ENCODE data around the gene SMARCA2.

Gene SMARCA2

DNA sequence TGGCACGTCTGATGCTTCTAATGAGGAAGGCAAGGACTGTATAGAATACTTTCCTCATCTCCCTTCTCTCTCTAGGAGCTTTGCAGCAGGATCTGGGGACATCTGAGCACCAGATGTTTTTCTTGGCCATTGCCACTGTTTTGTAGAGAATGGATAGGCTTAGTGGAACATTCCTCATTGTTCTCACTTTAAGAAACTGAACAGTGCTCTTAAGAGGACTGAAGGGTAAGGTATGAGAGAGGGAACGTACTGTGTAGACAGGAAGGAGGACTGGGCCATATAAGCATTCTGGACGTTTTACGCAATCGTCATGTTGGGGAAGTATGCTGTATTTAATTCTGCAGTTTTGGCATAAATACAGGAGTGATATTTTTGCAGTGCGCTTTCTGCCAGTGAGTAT, 70.6 kb downstream of the SMARCA2 start:
- no peak overlapping the region for H3K4me3 ChIP-seq (ENCODE audit: low read length)
- TF ChIP-seq, protein P1, sequence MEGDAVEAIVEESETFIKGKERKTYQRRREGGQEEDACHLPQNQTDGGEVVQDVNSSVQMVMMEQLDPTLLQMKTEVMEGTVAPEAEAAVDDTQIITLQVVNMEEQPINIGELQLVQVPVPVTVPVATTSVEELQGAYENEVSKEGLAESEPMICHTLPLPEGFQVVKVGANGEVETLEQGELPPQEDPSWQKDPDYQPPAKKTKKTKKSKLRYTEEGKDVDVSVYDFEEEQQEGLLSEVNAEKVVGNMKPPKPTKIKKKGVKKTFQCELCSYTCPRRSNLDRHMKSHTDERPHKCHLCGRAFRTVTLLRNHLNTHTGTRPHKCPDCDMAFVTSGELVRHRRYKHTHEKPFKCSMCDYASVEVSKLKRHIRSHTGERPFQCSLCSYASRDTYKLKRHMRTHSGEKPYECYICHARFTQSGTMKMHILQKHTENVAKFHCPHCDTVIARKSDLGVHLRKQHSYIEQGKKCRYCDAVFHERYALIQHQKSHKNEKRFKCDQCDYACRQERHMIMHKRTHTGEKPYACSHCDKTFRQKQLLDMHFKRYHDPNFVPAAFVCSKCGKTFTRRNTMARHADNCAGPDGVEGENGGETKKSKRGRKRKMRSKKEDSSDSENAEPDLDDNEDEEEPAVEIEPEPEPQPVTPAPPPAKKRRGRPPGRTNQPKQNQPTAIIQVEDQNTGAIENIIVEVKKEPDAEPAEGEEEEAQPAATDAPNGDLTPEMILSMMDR (IDR thresholded peaks at IDR 0.05; ENCODE audit: insufficient read depth, low read depth, low read length, missing control alignments), result no peak
- DNase-seq (ENCODE audit: low read depth), result no peak

DNA sequence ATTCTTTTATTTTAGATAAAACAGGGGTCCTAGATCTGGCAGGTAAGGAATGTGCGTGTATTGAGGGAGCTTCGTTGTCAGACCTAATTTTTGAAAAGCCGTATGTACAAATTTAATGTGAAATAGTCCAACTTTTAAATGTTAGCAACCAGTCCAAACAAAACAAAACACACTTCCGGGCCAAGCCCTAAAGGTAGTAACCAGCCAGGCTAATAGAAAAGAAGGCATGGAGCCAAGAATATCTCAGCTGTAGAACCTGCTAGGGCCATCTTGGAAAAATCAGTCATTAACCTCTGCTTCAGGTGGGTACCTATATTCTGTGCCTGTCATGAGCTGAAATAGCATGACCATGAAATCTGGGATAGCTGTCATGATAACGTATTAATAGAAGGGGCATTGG, 71.0 kb downstream of the SMARCA2 start:
- no peak overlapping the region for H3K4me3 ChIP-seq (ENCODE audit: low read length)
- peak; percentile 2 for DNase-seq (ENCODE audit: low read depth)
- TF ChIP-seq, protein P1 (IDR thresholded peaks at IDR 0.05; ENCODE audit: insufficient read depth, low read depth, low read length, missing control alignments), result no peak

DNA sequence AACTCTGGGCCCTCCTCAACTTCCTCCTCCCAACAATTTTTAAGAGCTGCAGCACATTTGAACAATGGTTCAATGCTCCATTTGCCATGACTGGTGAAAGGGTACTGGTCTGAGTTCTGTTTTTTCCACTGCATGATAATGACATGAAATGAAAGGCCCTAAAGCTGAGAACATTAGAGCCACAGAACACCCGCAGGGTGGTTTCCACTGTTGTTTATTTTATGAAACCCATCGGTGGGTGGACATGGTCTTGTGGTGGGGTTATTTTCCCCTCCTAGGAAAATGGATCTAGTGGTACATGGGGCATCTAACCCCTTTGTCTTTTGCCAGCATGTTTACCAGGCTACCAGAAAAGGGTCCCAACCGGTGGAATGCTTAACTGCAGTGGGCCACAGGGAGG, 71.8 kb downstream of the SMARCA2 start:
- no peak overlapping the region for H3K4me3 ChIP-seq (ENCODE audit: low read length)
- no peak for DNase-seq (ENCODE audit: low read depth)
- TF ChIP-seq, protein P1 (IDR thresholded peaks at IDR 0.05; ENCODE audit: insufficient read depth, low read depth, low read length, missing control alignments), result no peak

DNA sequence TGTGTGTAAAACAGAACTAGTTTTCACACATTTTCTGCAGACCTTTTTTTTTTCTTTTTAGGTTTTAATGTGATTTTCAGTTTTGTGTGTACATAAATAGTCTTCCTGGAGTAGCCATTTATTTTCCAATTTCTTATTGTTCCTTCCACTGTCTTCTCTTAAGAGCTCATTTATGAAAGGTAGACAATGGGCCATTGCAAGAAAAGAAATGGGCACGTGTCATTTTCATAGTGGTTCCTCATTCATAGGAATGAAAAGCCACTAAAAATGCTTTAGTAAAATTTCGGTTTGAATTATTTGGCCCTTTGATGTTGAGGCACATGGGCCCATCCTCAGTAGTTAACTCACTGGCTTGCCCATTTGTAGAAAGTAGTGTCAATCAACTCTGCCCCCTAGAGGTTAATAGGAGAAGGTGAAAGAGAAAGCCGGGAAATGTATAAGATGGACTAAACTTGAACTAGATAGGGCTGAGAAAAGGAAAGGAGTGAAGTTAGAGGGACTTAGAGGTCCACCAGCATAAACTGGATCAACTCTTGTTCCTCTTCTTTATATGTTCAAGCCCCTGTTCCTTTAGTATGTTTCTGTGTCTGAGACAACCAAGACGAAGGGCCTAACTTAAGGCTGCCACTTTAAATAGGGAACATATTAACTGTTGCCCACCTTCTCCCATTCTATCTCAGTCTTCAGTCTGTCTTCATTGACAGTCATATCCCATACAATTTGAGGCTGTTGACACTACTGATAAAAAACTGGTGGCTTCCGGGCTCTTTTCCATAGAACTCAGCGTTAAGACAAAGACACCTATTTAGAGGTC, 72.6 kb downstream of the SMARCA2 start:
- DNase-seq (ENCODE audit: low read depth), result peak; percentile 61
- no peak overlapping the region for H3K4me3 ChIP-seq (ENCODE audit: low read length)
- TF ChIP-seq, protein P1 (IDR thresholded peaks at IDR 0.05; ENCODE audit: insufficient read depth, low read depth, low read length, missing control alignments), result peak; percentile 72

DNA sequence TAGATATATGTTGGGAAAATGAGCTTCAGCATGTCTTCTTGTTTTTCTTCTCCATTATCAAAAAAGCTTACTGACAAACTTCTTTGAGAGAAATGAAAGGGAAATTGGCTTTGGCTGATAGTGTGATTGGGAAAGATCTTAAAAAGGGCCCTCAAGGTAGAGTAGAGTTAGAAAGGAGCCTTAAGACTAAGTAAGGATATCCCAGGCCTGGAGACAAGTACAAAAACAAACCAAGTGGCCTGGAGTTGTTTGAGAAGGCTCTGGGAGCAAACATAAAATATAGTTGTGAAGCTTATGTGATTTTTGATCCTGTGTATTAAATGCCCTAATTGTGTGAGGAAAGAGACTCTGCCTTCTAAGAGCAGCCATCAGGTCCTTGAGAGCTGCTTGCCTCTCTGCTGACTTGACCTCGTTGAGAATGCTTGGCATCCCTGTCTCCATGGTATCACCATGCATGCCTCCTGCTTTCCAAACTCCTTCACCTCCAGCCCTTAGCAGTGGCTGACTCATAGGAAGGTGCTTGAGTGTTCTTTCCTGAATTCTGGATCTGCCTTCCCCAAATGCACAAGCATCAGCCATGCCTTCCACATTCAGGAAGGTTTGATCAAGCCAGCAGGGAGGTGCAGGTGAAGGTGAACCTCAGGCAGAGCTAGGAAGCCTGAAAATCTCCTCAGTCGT, 78.9 kb downstream of the SMARCA2 start:
- DNase-seq (ENCODE audit: low read depth), result peak; percentile 40
- H3K4me3 ChIP-seq (ENCODE audit: low read length), result no peak overlapping the region
- TF ChIP-seq, protein P1 (IDR thresholded peaks at IDR 0.05; ENCODE audit: insufficient read depth, low read depth, low read length, missing control alignments), result no peak

DNA sequence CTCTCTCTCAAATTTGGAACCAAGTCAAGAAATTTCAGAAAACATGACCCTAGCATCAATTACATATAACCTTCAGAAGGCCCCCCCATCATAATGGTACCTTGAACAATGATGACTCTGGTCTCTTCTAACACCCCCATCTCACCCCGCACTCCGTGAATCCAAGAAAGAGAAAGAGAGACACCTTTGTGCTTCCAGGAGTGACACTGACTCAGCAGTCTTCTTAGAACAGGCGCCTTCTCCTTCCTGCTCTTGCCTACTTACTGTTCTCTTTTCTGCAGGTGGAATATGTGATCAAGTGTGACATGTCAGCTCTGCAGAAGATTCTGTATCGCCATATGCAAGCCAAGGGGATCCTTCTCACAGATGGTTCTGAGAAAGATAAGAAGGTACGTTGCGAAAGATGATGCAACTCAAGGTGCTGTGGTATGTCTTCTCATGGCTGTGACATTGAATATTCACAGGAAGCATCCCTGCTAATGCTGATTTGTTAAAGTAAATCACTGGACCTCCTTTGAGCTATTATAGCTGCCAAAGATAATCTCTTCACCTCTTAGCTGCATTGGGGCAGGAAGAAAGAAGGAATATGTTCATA, 81.3 kb downstream of the SMARCA2 start:
- TF ChIP-seq, protein P1 (IDR thresholded peaks at IDR 0.05; ENCODE audit: insufficient read depth, low read depth, low read length, missing control alignments), result no peak
- no peak for DNase-seq (ENCODE audit: low read depth)

More for the DNA sequence above, 81.3 kb downstream of the SMARCA2 start:
- H3K4me3 ChIP-seq (ENCODE audit: low read length), result no peak overlapping the region
